HEK293T (cell line): ENCODE measurements around the gene CLECL1.

Experiments
- BHLHE40 ChIP-seq: fragments of 450-650 bp; IDR thresholded peaks from 2 replicates; pipeline ENCODE4 v1.6.1; 2016; ENCODE audit warnings: mild to moderate bottlenecking, moderate library complexity, borderline replicate concordance
- ELF4 ChIP-seq: fragments of 450-650 bp; IDR thresholded peaks from 2 replicates; pipeline ENCODE4 v1.6.1; 2017; ENCODE audit warnings: antibody characterized with exemption
- FOXA1 ChIP-seq: fragments of 450-650 bp; IDR thresholded peaks from 2 replicates; pipeline ENCODE4 v1.6.1; 2016; ENCODE audit warnings: mild to moderate bottlenecking
- HDGF ChIP-seq: fragments of 450-650 bp; IDR thresholded peaks from 2 replicates; pipeline ENCODE4 v1.6.1; 2017; ENCODE audit warnings: antibody characterized with exemption, borderline replicate concordance
- L3MBTL2 ChIP-seq: fragments of 450-650 bp; conservative IDR thresholded peaks from 2 replicates; pipeline ENCODE4 v1.6.1; 2016; ENCODE audit warnings: mild to moderate bottlenecking
- NFRKB ChIP-seq: fragments of 450-650 bp; IDR thresholded peaks from 2 replicates; pipeline ENCODE4 v1.6.1; 2016; ENCODE audit warnings: mild to moderate bottlenecking, moderate library complexity
- PKNOX1 ChIP-seq: fragments of 450-650 bp; IDR thresholded peaks from 2 replicates; pipeline ENCODE4 v1.6.1; 2016
- SP1 ChIP-seq: fragments of 450-650 bp; IDR thresholded peaks from 2 replicates; pipeline ENCODE4 v1.6.1; 2017
- SUZ12 ChIP-seq: fragments of 450-650 bp; IDR thresholded peaks from 2 replicates; pipeline ENCODE4 v1.6.1; 2016; ENCODE audit warnings: mild to moderate bottlenecking
- ZNF384 ChIP-seq: fragments of 450-650 bp; IDR thresholded peaks from 2 replicates; pipeline ENCODE4 v1.6.1; 2016

GRCh38 chr12:9760699-9761418, 28.0 kb upstream of the CLECL1 start, which contains the start of gene CD69:
- no peak for TF ChIP-seq PKNOX1
- no peak for TF ChIP-seq BHLHE40
- TF ChIP-seq NFRKB: no peak
- no peak for TF ChIP-seq L3MBTL2
- no peak for TF ChIP-seq HDGF
- no peak for TF ChIP-seq FOXA1
- TF ChIP-seq ZNF384: no peak
- TF ChIP-seq ELF4: no peak
- no peak for TF ChIP-seq SUZ12
- TF ChIP-seq SP1: no peak
